GM21723 (cell line): Measurements from ENCODE around the gene HMCN2.

Source experiments
- ATAC-seq: cut with Tn5 transposase; IDR thresholded peaks from one replicate; pipeline ENCODE4 v1.9.1; 2021; ENCODE audit warnings: mild to moderate bottlenecking, moderate library complexity; ENCODE audit not compliant: unreplicated experiment

Gene HMCN2

GRCh38 chr9:130305381-130305780, 39.8 kb downstream of the HMCN2 start:
- no peak for ATAC-seq

GRCh38 chr9:130306823-130307666, 41.5 kb downstream of the HMCN2 start:
- ATAC-seq, result no peak

DNA sequence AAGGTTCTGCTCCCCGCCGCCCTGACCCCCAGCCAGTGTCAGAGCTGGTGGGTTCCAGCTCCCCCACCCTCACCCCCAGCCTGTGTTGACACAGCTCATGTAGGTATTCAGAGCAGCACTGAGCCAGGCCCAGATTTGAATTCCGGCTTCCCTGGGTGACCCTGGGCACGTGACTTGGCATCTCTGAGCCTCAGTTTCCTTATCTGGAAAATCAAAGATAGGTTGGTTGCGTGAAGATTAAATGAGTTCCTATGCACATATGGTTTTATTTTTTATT, 42.0 kb downstream of the HMCN2 start:
- ATAC-seq, result no peak

DNA sequence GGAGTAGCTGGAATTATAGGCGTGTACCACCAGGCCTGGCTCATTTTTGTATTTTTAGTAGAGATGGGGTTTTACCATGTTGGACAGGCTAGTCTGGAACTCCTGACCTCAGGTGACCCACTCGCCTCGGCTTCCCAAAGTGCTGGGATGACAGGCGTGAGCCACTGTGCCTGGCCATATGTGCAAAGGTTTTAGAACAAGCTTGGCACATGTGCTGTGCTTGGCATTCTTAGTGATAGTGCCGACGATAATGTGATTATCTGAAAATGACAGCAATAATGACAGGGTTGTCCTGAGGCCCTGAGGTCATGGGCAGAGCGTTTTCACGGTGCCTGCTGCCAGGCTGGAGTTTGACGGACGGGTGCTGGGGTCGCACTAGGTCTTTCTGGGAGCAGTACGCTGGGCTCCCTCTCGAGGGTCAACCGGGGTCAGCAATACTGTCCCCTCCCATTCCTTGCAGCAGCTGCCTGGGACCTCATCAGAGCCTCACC, 42.6 kb downstream of the HMCN2 start:
- no peak for ATAC-seq

DNA sequence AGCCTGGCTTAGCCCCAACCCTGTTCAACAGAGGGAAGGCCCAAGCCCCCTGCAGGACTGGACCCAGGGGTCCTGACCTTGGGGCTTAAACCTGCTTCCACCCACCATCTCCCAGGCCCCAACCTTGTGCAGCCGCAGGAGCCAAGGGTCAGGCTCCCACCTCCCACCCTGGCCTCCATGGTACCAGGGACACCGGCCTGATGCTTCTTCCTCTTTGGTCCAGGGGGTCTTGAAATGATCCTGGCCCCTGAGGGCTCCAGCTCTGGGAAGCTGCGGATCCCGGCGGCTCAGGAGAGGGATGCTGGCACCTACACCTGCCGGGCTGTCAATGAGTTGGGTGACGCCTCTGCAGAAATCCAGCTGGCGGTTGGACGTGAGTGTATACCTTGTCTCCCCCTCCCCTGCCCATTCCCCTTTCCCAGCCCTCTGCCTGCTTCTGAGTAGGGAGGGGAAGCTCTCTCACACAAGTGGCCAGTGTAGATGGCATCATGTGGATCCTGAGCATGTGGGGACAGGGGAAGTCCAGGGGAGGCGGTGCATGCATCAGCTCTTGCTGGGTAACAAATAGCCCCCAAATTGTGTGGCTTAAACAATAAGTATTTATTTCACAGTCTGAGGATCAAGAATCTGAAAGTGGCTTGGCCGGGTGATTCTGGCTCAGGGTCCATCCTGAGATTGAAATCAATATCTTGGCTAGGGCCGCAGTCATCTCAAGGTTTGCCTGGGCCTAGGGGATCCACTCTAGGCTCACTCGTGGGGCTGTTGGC, 44.3 kb downstream of the HMCN2 start:
- no peak for ATAC-seq

GRCh38 chr9:130310456-130310855, 44.9 kb downstream of the HMCN2 start:
- no peak for ATAC-seq

DNA sequence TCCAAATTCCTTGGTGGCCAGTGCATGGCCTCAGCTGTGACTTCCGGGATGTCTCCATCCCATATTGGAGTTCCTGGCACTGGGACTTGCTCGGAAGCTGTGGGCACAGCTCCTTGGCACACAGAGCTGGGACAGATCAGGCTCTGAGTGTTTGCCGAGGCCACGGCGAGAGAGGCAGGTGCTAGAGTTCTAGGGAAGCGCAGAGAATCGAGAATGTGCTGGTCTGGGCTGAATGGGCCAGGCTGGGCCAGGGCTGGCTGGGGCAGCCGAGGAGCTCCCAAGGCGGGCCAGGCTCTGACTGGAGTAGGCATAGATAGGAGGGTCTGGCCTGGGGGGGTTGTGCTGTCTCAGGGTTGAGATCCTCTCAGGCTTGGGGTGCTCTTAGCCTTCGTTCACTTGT, 45.4 kb downstream of the HMCN2 start:
- ATAC-seq, result no peak

- no peak for ATAC-seq
Measured at GRCh38 chr9:130311408-130312140, 46.0 kb downstream of the HMCN2 start.

GRCh38 chr9:130313103-130313858, 47.7 kb downstream of the HMCN2 start:
- no peak for ATAC-seq

DNA sequence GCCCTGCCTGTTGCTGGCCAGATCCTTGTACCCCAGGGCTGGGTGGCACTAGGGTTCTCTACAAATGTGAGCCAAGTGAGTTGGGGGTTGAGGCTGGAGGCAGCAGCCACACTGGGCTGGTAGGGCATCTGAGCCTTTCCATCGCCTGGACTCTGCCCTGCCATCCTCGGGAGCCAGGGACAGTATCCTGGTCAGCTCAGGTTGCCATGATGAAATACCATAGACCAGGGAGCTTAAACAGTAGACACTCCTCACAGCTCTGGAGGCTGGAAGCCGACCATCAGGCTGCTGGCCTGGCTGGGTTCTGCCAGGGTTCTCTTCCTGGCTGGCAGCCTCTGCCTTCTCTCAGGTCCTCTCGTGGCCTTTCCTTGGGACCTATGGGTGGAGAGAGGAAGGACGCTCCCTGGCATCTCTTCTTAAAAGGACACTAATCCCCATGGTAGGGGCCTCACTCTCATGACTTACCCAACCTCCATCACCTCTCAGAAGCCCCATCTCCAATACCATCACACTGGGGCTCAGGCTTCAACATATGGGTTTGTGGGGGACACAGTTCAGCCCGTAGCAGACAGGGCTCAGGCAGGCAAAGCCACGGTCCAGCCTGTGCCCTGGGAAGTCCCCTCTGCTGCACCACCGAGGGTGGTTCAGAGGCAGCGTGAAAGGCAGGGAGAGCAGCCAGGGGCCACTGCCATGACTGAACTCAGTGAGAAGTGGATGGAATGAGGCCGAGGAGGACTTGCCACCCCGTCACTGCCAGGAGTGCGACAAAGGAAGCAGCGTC, 50.1 kb downstream of the HMCN2 start:
- no peak for ATAC-seq

- no peak for ATAC-seq
Measured at GRCh38 chr9:130316430-130316829, 50.9 kb downstream of the HMCN2 start.

DNA sequence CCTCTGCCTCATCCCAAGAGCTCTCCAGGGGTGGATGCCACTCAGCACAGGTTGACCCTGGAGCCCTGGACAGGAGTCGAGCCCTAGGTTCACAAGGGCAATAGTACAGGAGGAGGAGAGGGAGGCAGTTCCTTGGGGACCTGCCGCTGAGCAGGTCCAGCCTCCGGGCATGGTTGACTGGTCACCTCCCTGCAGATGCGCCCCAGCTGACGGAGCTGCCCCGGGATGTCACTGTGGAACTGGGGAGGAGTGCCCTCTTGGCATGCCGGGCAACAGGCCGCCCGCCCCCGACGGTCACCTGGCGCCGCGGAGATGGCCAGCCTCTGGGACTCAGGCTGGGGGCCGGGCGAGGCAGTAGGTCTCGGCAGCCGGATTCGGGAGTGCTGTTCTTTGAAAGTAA, 53.7 kb downstream of the HMCN2 start:
- no peak for ATAC-seq

DNA sequence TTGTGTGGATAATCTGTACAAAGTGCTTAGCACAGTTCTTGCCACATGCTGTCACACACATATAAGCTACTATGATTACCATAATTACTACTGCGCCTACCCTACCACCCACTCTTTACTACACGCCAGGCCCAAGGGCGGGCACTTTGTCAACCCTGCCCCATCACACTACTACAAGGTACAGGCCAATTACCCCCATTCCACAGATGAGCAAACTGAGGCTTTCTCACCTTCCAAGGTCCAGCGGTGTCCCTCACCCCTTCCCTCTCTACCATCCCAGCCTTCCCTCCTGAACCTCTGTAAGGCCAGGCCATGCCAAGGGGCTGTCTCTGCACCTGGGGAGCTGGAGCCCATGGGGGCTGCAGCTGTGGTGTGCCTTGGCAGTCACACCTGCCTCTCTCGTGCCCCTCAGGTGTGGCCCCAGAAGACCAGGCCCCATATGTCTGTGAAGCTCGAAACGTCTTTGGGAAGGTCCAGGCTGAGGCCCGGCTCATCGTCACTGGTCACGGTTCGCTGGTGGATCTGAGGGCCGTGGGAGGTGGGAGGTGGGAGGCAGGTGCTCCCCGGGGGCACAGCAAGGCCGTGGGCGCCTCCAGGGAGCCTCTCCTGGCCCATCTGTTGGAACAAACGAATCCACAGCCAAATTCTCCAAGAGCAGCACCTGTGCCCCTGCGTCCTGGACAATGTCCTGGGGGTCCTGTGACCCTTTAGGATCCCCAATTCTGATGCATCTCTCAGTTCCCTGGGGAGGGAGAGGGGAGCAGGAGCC, 54.6 kb downstream of the HMCN2 start:
- ATAC-seq, result no peak

DNA sequence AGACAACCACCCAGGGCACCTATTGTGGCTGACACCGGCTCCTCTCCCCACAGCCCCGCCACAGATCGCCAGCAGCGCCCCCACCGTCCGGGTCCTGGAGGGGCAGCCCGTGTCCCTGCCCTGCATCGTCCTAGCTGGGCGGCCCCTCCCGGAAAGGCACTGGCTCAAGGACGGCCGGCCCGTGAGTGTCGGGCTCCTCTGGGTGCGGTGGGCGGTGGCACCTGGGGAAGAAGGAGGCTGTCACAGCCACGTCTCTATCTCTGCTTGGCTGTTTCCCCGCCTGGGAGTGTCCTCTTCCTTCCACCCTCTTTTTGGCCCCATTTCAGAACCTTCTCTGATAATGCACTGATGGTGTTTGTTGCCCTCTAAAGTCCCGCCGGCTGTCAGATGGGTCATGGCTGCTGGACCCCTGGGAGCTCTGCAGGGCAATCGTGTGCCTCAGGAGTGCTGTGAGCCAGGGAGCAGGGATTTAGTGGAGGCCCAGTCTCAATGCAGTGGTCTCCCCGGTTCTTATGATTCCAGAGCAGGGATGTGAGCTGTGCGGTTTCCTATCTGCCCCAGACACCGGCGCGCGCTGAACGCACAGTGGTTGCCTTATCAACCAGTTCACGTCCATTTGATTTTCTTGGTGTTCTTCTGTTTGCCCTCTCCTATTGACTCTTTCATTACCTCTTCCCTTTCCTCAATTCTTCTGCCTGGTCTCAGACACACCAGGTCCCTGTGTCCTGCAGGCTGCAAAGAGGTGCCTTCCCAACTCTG, 55.3 kb downstream of the HMCN2 start:
- ATAC-seq, result no peak

- ATAC-seq, result no peak
Measured at GRCh38 chr9:130321539-130321938, 56.0 kb downstream of the HMCN2 start.

DNA sequence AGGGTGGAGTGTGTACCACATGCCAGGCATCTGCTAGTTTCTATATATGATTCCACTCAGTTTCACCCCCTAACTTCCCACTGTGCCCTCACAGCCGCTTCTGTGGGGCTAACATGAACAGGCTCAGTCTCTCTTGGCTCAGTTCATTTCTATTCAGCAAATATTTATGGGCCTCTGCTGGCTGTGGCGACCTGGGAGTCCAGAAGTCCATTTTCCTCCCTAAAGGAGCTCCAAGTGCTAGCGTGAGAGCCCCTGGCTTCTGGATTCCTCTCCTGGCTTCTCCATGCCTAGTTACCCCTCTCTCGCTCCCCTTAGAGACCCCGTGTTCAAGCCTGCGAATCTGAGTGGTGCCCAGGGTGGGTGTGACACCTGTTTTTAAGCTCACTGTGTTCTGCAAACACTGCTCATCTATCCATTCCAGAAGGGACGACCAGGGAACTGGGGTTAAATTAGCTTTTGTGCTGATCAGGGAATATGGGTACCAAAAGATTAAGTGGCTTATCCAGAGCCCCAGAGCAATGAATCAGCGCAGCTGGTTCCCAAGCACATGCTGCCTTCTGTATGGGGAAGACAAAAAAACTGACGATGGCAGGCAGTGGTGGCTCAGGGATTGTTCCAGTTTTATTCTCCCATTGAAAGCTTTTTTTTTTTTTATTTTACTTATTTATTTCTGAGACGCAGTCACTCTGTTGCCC, 57.6 kb downstream of the HMCN2 start:
- no peak for ATAC-seq

- ATAC-seq, result no peak
Measured at GRCh38 chr9:130325921-130326320, 60.4 kb downstream of the HMCN2 start.
